DMS 273 (cell line): ENCODE measurements around the gene ARHGAP10.

Source experiments
- DNase-seq: peaks from one replicate; lab custom pipeline; 2025; ENCODE audit not compliant: unreplicated experiment; lab: John Stamatoyannopoulos, UW

Gene ARHGAP10

DNA sequence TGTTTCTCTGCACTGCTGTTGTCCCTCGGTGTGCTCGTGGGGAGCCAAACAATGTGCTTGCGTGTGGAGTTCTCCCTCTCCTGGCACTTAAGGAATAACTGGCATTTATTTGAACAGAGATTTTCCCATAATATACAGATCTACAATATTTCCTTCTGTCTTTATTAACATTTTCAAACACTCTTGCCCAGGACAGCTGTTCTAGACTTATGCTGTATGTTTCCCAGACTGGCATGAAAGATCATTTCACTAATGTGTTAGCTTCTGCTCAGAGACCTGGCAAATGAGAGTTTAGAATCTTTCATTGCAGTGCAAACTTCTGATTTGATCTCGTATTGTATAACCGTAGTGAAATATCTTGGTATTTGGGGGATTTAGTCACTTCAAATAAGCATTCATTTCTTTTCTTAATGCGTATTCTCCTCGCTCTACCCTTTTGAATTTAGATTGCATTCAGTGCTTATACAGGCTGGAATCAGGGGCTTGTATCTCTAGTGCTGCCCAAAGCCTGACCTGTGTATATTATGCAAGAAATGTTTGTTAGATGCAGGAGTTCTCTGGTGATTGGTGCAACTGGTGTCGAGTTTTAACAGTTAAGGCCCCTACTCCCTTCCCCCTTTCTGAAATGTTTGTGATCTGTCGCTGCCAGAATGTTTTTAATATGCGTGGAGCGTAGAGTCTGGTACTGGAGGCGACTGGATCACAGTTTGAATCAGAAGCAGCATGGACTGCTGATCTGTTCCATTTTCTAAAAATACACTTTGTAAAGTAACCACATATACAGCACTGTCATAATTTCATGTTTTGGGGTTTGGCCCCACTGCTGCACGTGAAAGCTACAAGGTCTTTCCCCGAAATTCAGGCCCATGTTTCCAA lies 326.3 kb downstream of the ARHGAP10 start:
- no peak for DNase-seq

DNA sequence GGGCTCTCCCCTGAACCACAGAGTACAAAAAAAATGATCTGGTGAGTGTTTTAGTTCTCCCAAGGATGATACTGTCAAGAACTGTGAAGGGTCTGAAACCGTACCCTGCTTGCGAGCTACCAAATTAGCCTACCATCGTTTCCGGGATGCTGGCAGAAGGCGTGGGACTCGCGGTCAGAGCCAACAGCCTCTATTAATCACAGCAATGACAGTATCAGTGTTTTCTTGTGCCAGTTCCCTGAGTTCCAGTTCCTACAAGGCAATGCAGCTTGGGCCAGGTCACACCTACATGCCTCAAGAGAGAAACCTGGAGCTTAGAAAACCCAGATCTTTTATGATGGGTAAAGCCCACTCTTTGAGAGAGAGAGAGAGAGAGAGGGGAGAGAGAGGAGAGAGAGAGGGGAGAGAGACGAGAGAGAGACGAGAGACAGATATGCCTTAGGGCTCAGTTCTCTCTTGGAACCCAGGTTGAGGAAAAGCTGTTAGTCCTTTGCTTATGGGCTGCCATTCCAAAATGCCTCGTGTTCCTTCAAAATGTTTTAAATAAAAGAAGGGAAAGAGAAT lies 327.8 kb downstream of the ARHGAP10 start:
- DNase-seq, result no peak

DNA sequence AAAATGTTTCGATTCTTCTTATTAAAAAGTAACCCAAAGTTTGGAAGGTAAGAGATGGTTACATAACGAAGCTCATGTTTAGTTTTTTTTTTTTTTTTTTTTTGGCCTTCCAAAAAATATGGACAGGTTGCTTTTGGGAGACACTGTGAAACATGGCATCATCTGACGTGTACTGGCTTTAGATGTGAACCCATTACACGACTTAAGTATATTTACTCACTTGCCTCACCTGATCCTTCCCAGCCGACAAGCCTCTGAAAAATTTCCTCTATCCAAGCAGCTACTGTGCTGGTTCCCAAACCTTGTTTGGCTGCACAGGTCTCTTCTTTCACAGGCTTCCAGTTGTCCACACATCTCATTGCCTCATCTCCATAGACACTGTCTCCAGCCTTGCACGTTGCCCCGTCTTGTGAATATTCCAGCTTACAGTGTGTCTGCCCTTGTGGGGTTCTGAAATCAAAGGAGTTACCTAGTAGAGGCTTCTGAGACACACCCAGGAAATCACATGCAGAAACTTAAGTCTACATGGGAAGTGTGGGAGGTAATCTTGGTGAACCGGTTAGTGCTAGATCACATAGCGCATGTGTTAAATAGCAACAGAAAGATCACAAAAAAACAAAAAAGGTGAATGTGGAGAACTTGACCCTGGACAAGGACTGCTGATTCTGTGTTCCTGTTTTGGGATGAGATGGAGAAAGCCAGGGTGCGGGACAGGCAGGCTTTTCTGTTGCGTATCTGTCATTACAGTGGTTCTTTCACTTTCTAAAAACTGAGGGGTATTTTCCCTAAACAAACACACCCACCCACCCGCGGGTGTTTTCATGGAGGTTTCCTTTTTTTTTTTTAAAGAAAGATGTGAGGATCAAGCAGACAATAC lies 328.6 kb downstream of the ARHGAP10 start:
- DNase-seq, result no peak

DNA sequence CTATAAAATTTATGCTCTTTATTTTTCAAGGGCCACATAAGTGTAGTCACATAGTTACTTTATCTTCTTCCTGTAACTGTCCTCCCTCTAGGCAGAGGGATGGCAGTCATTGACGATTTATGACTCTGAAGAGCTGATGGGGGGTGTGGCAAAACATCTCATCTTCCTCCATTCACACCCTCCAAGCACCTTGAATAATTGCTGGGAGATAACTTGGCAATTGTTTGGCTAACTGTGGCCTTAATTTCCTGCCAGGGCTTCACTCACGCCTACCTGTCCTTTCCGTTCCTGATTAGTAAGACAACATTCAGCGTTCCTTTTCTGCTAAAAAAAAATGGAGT lies 329.2 kb downstream of the ARHGAP10 start:
- DNase-seq, result no peak

DNA sequence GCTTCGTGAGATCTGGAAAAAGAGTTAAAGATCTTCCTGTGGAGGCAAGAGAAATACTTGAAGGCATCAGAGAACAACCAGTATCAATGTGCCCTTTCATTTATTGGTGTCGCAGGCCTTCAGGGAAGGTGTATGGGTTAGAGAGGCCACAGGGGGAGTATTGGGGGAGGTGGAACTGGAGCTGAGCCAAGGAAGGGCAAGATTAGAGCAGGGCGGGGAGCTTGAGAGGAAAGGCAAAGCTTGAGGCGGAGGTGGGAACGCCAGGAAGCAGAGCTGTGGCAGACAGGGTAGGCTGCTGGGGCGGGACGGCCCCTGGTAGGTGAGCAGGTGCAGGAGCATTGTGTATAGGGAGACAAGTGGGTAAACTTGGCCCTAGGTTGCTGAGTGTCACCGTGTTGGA lies 329.9 kb downstream of the ARHGAP10 start:
- DNase-seq, result no peak

DNA sequence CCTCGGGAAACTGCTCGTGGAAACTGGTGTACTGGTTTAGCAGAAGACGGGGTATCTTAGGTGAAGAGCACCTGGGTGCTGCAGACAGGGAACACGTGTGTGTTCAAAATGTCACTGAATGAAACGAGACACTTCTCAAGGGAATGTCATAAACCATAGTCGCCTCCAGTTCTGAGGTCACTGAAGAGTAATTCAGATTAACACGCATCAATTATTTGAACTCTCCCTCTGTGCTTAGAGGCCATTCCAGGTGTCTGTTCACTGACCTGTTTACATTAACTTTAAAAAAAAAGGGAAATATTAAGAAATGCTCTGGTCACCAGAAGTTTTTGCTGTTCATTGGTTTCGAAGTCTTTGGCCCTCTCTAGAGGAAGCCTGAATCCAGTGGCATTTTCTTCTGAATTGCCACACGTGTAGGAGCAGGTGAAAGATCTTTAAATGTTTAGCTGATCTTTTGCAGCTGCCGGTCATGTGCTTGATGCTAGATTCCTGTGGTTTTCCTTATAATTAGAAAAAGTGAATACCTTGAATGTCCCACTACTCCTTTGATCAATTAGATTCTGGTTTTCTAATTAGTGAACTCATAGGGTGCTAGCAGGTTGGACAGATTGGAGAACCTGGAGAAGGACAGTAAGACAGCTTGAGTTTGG lies 330.5 kb downstream of the ARHGAP10 start:
- no peak for DNase-seq

DNA sequence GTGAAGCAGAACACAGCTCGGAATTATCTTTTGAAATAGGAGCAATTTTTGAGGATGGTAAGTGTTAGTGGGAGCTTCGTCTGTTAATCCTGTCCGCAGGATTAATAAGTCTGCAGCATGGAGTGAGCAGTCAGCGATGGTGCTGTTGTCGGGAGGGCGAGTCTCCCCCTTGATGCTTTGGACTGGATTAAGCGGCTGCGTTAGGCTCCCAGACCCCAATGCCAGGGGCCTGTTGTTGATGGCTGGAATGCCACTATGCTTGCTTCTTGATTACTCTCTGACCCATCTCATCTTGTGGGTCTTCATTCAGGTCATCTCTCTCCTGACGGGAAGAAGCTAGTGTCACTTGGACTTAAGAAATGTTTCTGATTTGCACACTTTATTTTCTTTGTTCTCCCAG lies 332.6 kb downstream of the ARHGAP10 start:
- no peak for DNase-seq

DNA sequence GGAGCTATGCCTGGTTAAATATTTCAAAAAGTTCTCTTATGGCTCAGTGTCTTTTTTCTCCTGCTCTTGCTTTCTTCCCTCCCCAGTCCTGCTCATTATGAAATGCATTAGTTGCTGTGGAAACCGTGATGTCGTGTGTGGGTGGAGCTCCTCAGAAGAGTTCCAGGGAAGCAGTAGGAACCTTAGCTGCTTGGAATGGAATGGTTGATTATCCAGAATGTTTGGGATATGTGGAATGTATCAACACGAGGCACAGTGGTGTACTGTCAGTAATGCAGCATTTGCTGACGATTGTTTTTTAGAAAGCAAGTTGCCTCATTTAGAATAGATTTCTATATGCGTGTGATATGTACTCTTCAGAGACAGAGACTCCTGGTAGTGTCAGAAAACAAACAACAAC lies 333.2 kb downstream of the ARHGAP10 start:
- no peak for DNase-seq

DNA sequence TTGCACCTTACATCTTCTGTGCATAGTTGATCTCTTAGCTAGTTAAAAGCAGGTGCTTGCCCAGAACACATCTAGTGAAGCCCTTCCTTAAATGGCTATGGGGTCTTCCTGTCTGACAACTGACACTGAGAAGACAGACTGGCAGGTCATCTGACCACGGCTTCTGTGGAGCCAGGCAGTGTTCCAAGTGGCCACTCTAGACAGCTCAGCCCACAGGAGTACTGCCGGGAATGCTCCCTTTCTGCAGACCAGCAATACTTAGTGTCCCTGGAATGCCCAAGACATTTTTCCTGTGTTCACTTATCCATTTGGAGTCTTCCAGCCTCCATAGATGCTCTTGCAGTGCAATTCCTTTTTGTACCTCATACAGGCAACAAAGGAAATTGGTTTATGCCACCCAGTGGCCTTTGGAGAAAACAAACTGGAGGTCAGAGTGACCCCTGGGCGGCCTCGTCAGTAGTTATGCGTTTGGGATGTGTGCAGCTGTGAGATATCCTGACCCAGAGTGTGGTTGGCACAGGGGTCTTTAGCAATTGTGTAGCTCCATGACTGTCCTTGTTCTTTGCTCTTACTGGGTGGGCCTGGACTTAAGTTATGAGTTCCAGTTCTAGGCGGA lies 335.5 kb downstream of the ARHGAP10 start:
- DNase-seq, result no peak

DNA sequence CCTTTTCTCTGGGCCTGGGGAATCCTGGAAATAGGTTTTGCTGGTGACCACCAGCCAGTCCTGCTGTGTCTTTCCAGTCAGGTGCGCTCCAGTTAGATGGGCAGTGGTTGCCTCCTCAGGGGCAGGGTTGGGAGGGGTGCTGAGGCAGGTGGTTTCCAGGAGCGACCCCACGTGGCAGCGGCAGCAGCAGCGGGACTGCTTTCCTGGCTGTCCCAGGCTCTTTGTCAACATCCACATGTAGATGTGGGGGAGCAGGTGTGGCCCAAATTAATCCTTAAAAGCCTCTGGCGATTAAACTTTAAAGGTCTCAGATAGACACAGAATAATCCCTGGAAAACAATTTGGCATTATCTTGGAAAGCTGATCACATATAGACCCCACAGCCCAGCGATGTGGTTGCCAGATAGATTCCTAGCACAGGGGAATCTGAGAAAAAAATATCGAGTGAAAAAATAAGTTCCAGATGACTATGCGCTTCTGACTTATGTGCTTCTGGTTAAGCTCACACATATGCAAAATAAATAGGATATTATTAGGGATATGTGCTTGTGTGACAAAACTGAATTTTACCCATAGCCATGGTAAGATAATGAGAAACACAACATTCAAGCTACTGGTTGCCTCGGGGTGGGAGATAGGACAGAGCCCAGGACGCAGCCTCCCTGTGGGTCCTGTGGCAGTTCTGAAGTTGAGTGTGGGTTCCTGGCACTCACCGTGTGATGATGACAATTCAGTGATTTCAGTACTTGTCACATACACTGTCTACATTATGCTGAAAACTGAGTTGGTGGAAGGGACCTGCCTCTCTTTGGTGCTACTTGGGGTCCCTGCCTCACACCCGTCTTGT lies 336.4 kb downstream of the ARHGAP10 start:
- DNase-seq, result no peak

DNA sequence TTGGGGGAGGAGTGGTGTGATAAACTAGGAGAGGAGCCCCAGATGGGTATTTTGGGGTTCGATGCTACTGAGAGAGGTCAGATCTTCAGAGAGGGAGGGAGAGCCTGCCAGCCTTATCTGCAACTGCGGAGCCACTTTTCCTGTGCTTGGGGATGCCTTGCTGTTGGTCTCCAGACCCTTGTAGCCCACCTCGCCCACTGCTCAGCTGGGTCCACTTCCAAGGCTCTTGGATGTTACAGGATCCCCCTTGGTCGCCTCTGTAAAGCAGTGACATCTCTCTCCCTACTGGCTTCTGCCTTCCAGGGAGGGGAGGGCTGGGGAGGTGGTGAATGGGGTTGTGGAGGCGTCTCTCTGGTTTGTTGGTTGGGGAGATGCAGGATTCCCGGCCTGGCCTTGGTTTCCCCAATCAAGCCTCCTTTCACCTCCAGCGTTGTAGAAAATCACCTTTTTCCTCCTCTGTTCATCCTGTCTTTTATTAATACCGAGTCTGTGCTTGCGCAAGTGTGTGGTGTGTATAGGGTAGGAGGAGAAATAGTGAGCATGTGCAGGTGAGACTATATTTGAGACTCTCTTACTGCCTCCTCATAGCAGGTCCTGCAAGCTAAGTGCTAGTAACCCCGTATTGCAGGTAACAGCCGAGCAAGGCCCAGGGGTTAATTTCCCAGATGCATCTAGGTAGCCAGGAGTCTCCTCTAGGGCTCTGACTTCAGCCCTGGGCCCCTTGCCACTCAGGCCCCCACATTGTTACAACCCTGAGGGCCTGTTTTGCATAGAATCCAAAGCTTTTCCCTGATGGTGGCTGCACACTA lies 337.4 kb downstream of the ARHGAP10 start:
- no peak for DNase-seq

DNA sequence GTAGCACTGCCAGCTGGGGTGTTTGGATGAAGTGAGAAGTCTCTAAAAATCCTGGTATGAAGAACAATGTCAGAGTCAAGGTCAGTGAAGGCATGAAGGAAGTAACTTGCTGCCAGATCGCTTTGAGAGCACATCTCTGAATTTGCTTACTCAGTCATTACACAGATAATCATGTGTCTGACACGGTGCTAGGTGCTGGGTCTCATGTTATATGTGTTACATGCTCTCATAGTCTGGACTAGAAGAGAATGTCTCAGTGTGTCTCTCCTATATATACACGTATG lies 337.9 kb downstream of the ARHGAP10 start:
- no peak for DNase-seq

DNA sequence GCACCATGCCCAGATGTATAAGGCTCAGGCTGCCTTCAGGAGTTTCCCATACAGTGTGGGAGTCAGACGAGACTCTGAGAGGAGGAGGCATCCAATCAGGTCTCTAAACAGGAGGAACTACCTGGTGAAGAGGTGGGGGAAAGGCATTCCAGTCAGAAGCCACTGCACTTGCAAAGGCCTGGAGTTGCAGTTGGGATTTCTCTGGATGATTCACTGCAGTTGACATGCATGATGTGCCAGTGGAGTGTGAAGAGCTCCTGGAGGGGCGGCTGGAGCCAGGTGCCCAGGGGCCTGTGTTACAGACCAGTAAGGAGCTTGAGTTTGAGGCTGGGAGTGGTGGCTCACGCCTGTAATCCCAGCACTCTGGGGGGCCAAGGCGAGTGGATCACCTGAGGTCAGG lies 339.1 kb downstream of the ARHGAP10 start:
- no peak for DNase-seq

DNA sequence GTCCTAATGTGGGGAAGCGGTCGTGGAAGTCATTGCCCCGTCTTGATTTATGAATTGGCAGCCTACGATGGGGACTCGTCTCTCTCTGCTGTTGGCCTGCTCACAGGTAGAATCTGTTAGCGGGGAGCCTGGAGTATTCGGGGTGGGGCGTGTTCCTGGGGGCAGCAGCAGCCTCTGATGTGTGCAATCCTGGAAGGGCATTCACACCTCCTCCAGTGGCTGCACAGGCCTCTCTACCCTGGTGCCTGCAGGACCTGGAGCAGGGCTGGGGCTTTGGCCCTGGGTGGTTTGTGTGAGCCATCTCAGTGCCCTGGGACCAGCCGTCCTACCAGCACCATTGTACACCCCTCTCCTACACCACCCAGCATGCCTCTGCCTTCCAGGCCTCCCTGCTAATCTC lies 340.9 kb downstream of the ARHGAP10 start:
- DNase-seq, result no peak

DNA sequence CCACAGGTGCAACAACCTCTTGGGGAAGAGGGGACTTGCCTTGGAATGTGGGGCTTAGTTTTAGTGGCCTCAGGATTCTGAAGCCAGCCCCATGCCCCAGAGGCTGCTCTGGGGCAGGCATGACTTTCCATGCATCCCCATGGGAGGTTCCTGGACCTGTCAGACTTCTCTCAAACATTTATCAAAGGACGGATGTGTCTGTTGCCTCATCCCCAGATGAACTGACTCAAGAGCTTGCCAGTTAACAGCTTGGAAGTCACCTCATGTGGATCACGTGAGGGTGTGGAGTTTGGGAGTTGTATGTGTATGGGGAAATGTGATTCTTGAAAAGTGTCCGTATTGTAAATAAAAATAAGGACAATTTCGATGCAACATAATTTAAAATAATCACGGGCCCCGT lies 341.5 kb downstream of the ARHGAP10 start:
- no peak for DNase-seq

DNA sequence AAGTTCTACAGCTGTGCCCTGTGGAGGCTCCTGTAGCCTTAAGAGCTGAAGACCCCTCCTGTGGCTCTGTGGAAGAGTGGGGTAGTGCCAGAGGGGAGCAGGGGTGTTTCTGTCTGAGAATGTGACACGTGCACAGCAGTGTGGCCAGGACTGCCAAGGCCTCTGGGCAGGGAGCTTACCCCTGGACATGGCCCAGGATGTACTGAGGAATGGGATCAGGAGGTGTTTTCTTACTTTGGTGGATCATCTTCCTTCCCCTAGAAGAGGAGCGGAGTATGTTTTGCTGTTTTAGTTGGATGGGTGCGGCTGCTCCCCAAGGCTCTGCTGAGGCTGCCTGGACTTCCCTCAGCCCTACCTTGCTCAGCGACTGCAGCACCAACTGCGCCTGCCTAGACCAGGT lies 342.6 kb downstream of the ARHGAP10 start:
- DNase-seq, result no peak

DNA sequence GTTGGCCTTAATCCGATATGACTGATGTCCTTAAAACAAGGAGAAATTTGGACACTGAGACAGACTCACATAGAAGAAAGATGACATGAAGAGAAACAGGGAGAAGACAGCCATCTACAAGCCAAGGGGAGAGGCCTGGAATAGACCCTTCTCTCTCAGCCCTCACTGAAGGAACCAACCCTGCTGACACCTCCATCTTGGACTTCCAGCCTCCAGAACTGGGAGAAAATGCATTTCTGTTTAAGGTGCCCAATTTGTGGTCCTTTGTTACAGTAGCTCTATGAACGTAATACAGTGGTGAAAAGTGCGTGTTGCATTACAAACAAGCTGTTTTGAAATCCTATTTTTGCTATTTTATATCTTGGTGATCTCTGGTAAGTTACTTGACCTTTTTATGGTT lies 343.6 kb downstream of the ARHGAP10 start:
- no peak for DNase-seq

DNA sequence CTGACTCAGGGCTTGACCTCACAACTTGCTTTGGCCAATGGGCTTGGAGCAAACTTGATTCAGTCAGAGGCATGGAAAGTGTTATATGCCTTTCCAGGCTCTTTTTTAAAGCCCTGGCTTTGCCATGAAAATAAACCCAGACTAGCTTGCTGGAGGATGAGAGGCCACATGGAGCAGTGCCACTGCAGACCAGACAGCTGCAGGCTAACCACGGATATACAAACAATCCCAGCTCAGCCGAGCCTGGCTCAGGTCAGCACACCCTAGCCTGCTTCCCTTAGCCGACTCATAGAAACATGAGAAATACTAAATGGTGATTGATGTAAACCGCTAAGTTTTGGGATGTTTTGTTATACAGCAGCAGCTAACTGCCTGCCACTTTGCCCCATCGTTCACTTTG lies 345.1 kb downstream of the ARHGAP10 start:
- DNase-seq, result no peak

DNA sequence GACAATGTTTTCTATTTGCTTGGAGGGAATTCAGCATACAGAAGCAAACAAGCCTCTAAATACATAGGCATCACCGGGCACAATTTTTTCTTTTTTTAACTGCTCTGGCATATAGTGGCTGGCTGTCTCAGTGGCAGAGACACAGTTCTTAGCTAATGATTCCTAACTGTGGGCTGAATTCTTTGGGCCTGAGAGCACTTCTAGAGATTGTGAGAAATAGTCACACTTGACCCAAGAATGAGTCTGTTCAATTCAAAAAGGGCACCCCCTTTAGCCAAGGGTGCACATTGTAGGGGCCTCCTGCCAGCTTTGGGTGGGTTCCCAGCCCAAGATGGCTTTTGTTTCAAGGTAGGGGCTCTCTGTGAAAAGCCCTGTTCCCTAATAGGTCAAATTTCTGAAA lies 345.7 kb downstream of the ARHGAP10 start:
- DNase-seq, result no peak

DNA sequence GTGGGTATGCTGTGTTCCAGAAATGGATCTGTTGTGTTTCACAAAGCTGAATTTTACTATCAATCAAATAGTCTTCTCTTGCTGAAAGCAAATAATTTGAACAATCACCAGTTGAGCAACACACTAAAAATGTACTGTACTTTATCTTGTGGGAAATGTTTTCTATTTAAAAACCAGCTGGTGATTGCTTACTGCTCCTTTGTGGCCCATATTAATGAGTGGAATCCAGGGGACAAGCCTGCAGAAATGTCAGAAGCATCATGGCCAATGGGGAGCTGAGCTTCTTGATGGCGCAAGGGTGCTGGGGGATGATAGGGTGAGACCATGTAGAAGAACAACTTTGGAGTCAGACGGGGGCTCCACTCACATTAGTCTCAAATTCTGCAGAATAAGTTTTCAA lies 346.2 kb downstream of the ARHGAP10 start:
- DNase-seq, result no peak
